HK-2 (cell line): ENCODE results near the gene ZNF202.
"Not testable (repeated sequence)": the region's sequence is repeated elsewhere in the genome, so short reads cannot be mapped to it uniquely, and the experiment has no call there.

ENCODE experiments used
- DNase-seq: peaks from one replicate; pipeline ENCODE4 v3.0.0-alpha.2; 2018; ENCODE audit not compliant: unreplicated experiment

ZNF202 gene

GRCh38 chr11:123741159-123742030 is at the start of gene ZNF202:
Gene ZNF202 (minus strand): TSS chr11:123741660. CDS start chr11:123730888, 10,772 bp downstream.
- DNase-seq: peak; percentile 77

DNA sequence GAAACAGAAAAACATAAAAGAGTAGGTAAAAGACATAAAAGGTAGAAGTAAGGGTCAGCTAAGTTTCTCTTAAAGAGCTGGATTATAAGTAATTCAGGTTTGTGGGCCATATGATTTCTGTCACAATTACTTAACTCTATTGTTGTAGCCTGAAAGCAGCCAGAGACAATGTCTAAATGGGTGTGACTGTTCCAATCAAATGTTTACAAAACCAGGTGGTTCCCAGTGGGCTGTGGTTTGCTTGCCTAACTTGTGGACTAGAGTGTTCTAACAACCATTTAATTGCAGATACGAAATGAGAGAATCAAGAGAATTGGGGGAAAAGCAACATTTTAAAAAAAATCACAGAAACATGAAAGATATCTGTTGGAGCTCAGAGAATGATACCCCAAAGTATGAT is 42.1 kb upstream of the ZNF202 start:
- DNase-seq: no peak

- no peak for DNase-seq
Observed at GRCh38 chr11:123778511-123778910, 37.1 kb upstream of the ZNF202 start.

- DNase-seq: no peak
Observed at GRCh38 chr11:123775715-123776549, 34.5 kb upstream of the ZNF202 start.

- DNase-seq: no peak
Observed at GRCh38 chr11:123775289-123775688, 33.8 kb upstream of the ZNF202 start.

DNA sequence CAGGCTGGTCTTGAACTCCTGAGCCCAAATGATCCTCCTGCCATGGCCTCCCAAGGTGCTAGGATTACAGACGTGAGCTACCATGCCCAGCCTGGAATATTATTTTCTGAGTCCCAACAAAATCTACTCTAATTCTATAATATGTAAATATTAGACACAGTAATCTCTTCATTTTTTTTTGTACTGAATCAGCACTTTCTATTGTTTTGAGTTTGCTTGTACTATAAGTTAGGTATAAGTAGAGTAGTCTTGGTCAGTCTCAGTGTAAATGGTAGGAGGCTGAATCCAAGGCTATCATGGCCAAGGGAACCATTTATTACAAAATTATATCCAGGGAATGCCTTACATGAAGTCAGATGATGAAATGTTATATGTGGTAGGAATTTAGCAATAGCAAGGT is 32.5 kb upstream of the ZNF202 start:
- no peak for DNase-seq

- DNase-seq: no peak
Observed at GRCh38 chr11:123773026-123773425, 31.6 kb upstream of the ZNF202 start.

DNA sequence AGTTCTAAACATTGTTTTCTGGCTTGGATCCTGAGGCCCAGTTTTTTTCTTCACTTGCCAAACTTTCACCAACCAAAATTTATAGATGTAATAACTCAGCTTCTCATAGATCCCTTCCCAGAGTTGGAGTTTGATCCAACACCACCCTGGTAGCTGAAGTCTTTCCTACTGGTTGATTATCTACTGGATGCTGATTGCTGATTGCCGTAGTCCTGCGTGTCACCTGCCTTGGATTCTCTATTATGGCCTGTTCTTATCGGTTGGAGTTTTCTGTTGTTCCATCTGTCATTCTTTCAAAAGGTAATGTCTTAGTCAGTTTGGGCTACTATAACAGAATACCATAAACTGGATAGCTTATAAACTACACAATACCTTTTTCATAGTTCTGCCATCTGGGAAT is 30.2 kb upstream of the ZNF202 start:
- no peak for DNase-seq

DNA sequence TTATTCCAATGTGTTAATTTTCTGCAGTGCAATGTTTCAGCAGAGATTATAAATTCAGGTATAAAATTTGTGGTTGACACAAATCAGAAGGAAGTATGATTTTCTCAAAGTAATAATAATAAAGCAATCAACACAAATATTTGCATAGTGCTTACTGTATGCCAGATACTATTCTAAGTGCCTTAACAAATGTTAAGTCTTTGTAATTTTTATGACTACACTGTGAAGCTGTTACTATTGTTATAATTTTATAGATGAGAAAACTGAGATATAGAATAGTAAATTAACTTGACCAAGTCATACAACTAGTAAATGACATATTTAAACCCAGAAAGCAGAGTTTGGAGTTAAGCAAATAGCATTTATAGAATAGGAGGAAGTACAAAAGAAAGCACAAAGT is 29.3 kb upstream of the ZNF202 start:
- DNase-seq: no peak

DNA sequence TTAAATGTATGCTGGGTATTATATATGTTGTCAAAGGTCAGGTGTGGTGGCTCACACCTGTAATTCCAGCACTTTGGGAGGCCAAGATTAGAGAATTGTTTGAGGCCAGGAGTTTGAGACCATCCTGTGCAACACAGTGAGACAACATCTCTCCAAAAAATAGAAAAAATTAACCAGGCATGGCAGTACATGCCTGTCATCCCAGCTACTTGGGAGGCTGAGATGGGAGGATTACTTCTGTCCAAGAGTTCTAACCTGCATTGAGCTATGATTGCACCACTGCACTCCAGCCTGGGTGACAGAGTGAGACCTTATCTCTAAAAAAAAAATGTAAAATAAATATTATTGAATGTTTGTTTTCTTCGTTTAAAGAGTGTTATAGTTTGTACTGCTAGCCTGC is 24.1 kb upstream of the ZNF202 start:
- DNase-seq: no peak

GRCh38 chr11:123762422-123762821 is 21.0 kb upstream of the ZNF202 start:
- DNase-seq: no peak

DNA sequence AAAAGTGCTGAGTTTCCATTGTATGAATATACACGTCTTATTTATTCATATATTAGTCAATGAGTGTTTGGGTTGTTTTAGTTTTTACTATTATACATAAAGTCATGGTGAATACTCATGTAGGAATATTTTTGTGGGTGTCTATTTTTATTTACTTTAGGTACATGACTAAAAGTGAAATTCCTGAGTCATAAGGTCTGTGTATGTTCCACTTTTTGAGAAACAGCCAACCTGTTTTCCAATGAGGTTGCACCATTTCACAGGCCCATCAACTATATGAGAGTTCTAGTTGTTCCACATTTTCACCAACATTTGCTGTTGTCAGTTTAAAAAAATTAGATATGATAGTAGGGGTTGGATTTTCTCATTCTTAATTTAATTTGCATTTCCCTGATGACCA is 19.4 kb upstream of the ZNF202 start:
- no peak for DNase-seq

- no peak for DNase-seq
Observed at GRCh38 chr11:123757976-123758375, 16.5 kb upstream of the ZNF202 start.

- no peak for DNase-seq
Observed at GRCh38 chr11:123755813-123756212, 14.4 kb upstream of the ZNF202 start.

GRCh38 chr11:123755344-123755743 is 13.9 kb upstream of the ZNF202 start:
- DNase-seq: no peak

- DNase-seq: no peak
Observed at GRCh38 chr11:123754101-123754568, 12.7 kb upstream of the ZNF202 start, which contains the start of gene OR6X1. Gene OR6X1 (minus strand): TSS chr11:123754518. CDS start chr11:123754518, 0 bp downstream.

DNA sequence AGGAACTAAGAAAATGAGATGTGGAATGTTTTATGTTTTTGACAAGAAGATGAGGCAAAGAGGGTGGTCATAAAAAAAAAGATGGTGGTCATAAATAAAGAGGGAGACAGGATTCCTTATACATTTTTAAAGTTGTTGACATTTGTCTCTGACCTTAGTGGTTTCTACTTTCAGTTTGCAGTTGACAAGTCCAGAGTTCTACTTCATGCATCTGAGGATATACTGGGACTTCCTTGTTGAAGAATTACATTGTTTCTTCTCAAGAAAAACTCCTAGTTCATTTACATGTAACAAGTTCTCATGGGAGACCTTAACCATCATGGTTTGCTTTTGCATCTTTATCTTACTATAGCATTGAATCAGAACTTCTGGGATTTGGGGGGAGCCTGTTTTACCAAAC is 11.7 kb upstream of the ZNF202 start:
- no peak for DNase-seq

DNA sequence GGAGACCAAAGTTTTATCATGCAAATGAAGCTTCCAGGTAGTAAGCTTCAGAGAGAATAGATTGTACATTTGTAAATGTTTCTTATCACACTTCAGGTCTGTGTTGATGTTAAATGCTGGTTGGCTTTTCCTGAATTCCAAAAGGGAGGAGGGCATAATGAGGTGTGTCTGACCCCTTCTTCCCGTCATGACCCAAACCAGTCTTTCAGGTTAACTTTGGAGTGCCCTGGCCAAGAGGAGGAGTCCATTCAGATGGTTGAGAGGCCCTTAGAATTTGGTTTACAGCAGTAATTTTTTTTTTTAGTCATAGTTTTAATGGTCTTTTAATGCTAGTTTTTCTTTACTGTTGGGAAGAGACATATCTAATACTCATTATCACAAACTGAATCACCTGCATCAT is 10.3 kb upstream of the ZNF202 start:
- DNase-seq: no peak

GRCh38 chr11:123748349-123748748 is 6.9 kb upstream of the ZNF202 start:
- DNase-seq: not testable (repeated sequence)

GRCh38 chr11:123745764-123746451 is 4.4 kb upstream of the ZNF202 start:
- DNase-seq: no peak

DNA sequence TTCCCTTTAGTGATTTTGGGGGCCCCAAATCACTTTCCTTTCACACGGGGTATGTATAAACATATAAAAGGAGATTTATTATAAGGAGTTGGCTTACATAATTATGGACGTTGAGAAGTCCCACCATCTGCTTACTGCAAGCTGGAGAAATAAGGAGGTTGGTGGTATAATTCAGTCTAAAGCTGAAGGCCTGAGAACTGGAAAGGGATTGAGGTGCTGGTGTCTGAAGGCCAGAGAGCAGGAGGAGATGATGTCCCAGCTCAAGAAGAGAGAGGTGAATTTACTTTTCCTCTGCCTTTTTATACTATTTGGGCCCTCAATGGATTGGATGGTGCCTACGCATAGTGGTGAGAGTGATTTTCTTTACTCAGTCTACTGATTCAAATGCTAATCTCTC is 1.3 kb upstream of the ZNF202 start:
- DNase-seq: no peak
